Right forelimb (tissue), 1 donor: ENCODE measurements around the gene COL24A1.
A peak's percentile ranks its signal among the peaks of the same experiment; 100 is the strongest.
"Not testable (repeated sequence)": the region's sequence is repeated elsewhere in the genome, so short reads cannot be mapped to it uniquely, and the experiment has no call there.

ENCODE experiments used
- DNase-seq: peaks from one replicate; pipeline ENCODE4 v3.0.0-alpha.2; 2018

Gene COL24A1

DNA sequence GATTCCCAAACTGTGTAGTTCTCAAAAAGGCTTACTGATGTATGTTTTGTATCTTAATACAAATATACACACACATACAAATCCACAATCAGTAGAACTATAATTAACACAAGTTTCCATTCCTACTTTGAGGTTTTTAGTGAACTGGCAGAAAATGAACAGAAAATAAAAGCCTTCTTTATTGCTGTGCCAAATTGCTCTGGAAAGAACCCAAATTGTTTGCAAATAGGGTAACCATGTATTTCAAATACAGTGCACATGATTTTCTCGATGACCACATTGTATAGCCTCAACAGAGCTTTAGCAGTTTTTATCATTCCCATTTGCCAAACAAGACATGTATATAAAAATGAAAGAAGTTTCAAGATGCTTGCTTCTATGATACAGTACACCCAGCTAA is 173.3 kb downstream of the COL24A1 start:
- no peak for DNase-seq

DNA sequence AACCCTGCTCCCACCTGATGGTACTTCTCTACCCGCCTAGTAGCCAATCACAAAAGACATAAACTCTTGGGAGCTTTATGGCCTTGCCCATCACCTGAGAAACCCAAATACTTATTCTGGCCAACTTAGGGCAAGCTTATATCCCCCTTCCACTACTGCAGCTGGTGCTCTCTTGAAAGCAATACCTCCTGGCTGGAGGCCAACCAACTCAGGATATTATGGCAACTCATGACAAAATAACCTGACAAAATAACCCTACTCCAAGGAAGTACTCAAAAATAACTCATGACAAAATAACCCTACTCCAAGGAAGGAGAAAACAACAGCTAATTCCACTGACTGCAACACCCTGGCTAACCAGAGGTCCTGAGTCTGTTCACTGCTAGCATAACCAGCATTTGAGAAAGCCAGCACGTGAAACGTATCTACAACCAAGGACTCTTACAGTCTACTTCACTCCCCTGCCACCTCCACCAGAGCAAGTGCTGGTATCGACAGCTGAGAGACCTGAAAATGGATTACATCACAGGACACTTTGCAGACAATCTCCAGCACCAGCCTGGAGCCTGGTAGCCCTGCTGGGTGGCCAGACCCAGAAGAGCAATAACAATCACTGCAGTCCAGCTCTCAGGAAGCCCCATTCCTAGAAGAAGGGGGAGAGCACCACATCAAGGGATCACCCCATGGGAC is 179.9 kb downstream of the COL24A1 start:
- DNase-seq = no peak

DNA sequence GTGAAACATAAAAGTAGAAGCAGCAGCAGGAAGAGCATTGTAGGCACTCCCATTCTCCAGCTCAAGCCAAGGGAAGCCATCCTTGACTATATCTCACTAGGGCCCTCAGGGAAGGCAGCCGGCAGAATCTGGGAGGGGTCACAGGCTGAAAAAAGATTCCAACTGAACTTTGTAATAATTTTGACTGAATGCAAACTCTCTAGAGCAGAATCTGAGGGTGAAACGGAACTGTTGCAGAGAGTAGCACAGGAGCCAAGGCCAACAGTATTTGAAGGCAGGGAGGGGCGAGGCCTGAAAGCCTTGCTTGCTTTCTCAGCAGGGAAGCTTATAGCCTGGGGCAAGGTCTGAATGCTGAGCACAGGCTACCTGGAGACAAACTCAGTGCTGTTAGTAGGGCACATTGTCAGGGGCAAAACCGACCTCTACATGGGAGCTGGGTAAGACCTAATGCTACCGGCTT is 180.6 kb downstream of the COL24A1 start:
- DNase-seq = peak; percentile 60

DNA sequence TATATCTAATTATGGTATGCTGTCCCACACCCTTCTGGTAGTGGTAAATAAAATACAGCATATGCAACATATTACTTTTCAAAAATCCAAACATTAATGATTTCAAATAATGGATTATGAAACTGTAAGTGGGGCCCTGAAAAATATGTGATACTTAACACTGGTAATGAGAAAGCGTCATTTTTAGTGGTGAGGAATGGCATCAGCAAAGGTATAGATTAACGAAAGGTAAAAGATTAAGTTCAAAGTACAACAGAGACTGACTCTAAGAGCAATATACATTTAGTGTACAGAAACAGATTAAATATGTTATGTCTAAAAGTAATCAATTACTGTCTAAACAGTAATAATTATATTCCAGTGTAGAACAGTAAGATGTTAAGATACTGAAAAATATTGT is 194.1 kb downstream of the COL24A1 start:
- no peak for DNase-seq

DNA sequence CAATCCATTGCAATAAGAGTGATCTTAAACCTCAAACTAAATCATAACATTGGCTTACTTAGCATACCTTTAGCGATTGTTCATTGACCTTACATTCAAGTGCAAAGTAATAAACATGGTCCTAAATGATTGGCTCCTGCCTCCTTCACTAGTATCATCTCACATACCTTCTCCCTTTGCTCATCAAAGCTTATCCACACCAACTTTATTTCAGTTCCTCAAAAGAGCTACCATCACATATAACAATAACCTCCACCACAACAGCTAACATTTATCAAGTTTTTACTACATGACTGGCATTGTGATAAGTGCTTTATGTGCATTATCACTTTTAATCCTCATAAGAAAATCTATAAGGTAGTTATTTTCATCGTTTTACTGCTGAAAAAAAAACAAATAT is 198.8 kb downstream of the COL24A1 start:
- no peak for DNase-seq

DNA sequence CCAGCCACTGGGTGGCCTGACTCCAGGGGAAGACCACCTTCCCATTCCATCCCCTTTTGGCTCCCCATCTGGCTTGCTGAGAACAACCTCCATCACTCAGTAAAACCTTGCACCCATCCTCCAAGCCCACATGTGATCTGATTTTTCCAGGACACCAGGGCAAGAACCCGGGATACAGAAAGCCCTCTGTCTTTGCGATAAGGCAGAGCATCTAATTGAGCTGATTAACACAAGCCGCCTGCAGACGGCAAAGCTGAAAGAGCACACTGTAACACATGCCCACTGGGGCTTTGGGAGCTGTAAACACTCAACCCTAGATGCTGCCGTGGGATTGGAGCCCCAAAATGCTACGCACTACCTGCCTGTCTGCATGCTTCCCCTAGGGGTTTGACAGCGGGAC is 201.4 kb downstream of the COL24A1 start:
- not testable (repeated sequence) for DNase-seq

DNA sequence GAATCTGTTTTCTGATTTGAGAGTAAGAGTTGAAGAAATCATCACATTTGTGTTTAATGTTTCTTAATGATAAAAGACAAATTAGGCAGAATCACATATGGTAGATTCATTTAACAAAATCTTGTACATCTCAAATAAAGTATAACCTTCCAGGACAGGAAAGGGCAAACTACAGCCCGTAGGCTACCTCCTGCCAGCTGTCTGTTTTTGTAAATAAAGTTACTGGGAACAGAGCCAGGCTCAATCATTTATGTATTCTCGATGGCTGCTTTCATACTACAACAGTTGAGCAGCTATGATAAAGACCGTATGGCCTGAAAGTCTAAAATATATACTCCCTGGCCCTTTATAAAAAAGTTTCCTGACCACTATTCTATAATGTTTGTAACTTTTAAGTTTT is 204.1 kb downstream of the COL24A1 start:
- DNase-seq = no peak

DNA sequence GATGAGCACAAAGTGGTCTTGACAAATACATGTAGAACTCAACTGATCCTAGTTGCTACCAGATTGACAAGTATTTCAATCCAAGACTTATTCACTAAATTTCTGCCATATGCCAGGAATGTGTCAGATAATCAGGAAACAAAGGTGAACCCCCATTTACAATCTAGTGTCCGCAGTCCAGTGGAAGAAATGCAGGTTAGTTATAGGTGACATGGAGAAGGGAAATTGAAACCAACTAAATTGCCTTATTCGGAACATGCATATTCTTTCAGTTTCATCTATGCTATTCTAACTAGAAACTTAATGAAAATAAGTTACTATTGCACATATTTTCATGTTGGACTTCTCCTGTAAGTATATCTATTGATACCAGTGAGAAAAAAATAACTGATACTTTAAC is 209.4 kb downstream of the COL24A1 start:
- DNase-seq = no peak

DNA sequence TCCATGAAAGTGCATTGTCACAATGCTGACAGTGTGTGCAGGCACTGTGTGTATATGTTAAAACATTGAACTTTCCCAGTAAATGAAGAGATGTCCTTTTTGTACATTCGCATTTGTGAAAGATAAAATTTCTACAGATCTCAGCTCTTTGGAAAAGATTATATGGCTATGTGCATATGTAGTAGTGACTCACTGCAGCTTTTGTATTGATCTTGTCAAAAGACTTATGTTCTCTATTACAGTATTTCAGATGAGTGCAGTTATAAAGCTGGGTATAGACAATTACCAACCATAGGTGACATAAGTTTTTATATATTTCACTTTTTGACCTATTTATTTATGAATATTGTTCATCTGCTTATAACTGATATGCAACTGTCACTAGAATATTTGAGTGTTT is 212.6 kb downstream of the COL24A1 start:
- DNase-seq = no peak

DNA sequence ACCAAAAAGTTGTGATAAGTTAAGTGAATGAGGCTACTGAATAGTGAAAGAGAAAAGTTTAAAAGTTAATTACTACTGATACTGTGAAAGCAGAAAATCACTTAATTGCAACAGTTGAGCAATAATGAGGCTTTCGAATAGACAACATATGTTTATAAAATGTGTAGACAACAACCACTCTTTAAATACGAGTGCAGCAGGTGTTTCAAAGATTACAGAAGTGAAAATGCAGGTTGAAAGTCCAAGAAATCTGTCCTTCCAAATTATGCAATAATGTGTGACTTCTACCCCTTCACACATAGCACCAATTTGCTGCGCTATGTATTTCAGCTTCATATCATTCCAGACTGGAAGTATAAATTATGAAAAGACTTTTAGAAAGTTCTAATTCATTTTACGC is 213.0 kb downstream of the COL24A1 start:
- DNase-seq = no peak

DNA sequence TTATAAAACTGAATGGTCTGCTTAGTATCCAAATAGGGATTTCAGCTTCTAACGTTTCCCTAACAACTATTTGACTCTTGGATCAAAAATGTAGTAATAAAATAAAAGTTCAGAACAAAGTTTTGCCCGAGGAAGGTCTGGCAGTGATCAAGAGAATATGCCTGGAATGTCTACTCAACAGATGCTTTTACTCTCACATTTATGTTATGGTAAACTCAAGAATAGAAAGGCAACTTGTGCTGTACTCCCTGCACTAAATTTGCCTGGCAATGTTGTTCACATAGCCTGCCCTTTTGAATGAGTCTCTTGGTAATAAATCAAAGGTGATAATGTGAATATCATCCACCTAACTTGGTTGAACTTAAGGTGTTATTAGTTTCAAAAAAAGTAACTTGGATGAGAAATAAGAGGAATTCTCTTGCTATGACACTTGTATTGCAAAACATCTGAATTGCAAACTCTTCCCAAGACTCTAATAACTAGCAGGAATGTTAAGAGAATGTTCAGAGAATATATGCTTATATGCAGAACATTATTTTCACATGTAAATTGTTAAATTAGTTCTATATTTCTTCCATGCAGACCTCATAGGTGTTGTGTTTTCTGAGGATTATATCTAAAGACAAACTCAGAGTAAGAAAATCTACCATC is 215.8 kb downstream of the COL24A1 start:
- DNase-seq = no peak

DNA sequence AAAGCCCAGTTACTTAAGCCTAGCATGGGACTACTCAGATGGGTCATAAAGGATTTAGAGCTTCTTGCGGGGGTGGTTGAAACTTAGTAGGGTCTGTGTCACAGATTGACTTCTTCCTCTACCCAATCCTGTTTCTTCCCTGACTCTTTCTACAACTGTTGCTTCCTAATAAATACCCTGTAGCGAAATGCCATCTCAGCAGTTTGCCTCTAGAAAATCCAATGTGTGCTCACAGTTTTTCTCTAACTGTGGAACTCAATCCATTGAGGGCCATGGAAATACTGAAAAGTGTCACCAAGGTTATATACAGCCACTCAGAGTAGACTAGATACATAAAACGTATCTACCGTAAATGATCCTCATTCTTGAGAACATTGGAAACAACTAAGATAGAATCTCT is 217.7 kb downstream of the COL24A1 start:
- DNase-seq = no peak

DNA sequence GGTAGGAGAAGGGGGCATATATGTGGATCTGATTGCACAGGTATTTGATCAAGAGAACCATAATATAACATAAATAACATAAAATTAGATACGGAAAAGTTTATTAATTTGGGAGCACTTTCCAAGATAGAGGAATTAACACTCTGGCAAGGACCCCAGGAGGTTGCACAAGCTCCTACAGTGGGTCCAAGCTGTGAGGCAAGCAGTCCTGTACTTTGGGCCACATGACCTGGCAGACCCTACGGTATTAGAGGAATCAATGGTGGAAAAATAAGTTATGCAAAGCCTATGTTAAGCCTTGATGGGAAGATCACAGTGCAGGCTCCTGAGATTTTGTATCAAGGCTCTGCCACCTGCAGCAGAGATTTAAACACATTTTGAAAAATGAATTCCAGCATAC is 220.1 kb downstream of the COL24A1 start:
- DNase-seq = no peak

DNA sequence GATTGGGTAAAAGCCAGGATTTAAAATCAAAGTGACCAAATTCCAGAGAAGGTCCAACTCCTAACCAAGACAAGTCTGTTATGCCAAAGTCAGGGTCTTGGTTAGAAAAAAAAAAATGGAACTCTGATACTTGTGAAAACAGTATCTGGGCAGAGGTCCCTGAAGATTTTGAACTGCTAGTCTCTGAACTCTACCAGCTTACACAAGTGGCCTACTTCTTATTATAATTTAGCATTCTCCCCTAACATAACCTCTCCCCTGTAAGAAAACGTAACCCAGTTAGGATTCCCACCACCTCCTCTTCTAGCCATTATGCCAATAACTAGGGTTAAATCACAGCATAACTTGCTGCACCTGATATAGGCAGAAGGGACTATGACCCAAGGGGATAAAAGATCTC is 220.5 kb downstream of the COL24A1 start:
- DNase-seq = no peak

DNA sequence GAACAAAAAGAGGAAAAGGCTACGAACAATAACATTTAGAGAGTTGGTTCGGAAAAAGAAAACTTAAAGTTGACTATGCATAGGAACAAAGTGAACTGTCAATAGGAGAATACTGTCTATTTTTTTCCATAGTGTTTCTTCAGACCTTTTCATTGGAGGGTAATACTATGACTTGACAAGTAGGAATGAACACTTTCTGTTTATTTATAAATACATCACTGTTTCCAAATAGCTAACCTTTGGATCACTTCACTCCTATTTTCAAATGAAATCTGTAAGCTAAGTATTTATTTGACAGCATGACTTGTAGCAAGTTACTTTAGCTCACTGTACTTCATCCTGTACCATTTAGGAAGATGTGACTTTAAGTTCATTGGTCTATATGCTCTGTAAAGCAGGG is 221.3 kb downstream of the COL24A1 start:
- no peak for DNase-seq

DNA sequence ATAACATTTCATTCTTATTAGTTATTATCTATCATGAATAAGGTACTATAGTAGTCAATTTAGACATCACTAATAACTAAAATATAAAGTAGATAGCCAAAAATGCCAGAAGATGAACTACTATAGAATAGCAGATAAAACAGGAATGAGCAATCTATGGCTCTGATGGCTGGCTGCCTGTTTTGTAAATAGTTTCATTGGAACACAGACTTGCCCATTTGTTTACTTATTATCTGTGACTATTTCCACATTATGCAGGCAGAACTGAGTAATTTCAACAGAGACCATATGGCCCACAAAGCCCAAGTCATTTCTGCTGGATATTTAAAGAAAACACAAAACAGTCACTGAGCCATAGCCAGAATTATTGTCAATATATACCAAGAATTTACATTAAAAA is 222.1 kb downstream of the COL24A1 start:
- no peak for DNase-seq

DNA sequence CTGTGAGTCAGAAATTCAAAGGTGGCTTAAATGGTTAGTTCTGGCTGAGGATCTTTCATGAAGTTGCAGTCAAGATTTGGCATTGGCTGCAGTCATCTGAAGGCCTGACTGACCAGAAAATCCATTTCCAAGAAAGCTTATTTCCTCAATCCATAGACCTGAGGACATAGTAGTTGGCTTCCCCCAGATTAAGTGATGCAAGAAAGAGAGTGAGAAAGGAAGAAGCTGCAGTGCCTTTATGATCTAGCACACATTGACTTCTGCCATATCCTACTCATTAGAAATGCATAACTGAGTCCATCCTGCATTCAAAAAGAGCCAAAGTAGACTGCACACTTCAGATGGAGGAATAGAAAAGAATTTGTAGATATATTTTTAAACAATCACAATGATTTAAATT is 222.6 kb downstream of the COL24A1 start:
- no peak for DNase-seq

DNA sequence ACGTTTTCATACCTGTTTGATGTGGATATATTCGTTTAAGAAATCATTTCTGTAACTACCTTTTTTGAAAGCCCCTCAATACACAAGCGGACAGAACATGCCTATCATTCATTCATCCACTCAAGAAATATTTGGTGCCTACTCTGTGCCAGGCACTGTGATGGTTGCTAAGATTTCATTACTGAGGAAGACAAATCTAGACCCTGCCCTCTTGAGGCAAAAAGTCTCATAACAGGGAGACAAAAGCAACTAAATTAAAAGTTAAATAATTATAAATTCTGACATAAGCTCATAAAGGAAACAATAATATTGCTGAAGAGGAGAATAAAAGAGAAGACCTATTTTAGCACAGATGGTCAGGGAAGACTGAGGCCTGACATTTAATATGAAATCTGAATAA is 244.8 kb downstream of the COL24A1 start:
- no peak for DNase-seq

DNA sequence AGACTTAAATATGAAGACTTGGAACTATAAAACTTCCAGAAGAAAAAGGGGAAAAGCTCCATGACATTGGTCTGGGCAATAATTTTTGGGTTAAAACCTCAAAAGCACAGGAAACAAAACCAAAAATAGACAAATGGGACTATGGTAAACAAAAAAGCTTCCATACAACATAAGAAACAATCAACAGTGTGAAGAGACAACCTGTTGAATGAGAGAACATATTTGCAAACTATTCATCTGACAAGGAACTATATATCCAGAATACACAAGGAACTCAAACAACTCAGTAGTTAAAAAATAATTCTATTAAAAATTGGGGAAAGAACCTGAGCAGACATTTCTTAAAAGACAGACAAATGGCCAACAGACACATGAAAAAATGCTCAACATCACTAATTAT is 255.7 kb downstream of the COL24A1 start:
- no peak for DNase-seq

DNA sequence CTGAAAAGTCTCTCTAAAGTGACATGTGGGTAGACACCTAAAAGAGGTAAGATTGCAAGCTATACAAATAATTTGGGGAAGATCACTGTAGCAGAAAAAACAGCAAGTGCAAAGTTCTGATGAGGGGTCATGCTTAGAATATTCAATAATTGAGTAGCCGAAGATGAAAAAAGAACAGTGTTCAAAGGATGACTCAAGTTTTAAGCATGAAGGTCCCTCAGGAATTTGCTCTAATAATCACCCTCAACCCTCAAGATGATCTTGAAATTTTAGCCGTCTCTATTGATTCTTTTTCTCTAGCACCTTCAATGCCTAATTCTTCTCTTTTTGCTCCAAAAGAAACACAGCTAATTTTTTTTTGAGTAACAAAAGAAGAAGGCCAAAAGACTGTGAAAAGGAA is 257.7 kb downstream of the COL24A1 start:
- DNase-seq = no peak

DNA sequence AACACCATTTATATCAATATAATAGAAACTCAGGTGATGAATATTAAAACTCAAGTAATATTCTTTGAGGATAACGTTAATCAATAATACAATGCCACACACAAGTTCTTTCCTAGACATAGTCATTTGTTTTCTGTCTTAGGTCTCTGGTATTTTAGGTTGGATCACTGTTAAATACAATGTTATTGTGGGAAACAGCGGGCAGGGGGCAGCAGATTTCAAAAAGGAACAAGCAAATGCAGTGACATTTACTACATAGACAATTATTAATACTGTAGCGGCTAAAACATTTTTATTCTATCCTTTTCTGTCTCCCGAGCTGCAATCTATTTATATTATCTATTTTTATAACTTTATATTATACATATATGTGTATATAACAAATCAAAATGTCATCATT is 261.9 kb downstream of the COL24A1 start:
- peak; percentile 57 for DNase-seq

DNA sequence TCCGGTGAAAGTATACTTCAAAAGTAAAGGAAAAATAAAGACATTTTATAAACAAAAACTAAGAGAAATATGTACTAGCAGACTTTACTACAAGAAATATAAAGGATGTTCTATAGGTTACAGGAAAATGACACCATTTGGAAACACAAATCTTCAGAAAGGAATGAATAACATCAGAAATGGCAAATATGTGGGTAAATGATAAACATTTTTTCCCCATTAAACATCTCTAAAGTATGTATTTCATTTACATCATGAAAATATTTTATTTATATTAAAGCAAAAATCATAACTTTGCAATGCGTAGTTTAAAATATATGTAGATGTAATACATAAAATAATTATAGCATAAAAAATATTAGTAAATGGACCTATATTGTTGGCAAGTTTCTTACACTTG is 264.2 kb downstream of the COL24A1 start:
- no peak for DNase-seq

DNA sequence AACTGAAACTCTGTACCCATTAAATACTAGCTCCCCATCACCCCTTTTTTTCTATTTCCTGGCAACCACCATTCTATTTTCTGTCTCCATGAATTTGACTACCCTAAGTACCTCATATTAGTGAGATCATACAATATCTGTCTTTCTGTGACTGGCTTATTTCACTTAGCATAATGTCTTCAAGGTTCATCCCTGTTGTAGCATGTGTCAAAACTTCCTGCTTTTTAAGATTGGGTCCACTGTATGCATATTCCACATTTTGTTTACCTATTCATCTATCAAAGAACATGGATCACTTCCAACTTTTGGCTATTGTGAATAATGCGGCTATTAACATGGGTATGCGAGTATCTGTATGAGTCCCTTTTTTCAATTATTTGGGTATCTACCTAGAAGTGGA is 266.7 kb downstream of the COL24A1 start:
- no peak for DNase-seq

DNA sequence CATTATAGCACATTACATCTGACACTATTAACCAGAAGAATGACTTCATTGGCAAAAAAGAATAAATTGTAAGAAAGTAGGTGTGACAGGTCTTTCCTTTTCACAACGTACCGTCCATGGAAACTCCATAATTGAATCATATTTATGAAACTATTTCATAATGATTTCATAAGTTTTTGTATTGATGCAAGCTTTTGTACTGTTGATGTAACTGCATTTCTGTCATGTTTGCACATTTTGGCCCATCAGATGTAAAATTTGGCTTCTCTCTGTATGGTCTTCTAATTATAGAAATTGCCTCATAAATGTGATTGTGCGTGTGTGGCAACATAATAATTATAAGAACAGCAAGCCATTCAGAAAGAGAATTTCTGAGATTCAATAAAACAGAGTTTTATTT is 267.7 kb downstream of the COL24A1 start:
- no peak for DNase-seq
